CD14-positive monocyte (primary cell): Measurements from ENCODE around the gene ASS1. TPM values are rescaled to one million over a fixed set of nuclear protein-coding genes. Genes with fewer than 3 reads are reported as not detected.
A peak's percentile ranks its signal among the peaks of the same experiment; 100 is the strongest.

Source experiments
- DNase-seq, 3 donors: peaks; one replicate each; pipeline ENCODE4 v3.0.0-alpha.2; 2011 to 2022
- H2AFZ ChIP-seq: 2 replicates; pipeline ENCODE4 v1.6.0; 2012; ENCODE audit warnings: mild to moderate bottlenecking, low read depth, low read length, inconsistent platforms; ENCODE audit not compliant: insufficient read depth, poor library complexity, severe bottlenecking
- H3K27ac ChIP-seq, 2 donors: 1 replicate in 1 of 2; 2 replicates in 1 of 2; pipeline ENCODE4 v1.5.1; 2012 to 2013; ENCODE audit warnings: low read length in 2 of 2, control low read depth in 1 of 2, inconsistent platforms in 1 of 2, low read depth in 1 of 2, mild to moderate bottlenecking in 1 of 2
- H3K27me3 ChIP-seq, 2 donors: one replicate each; pipeline versions ENCODE4 v1.6.0 to v1.6.1; 2011 to 2013; ENCODE audit warnings: low read length in 2 of 2; ENCODE audit not compliant: control insufficient read depth in 2 of 2, insufficient read depth in 2 of 2
- H3K36me3 ChIP-seq, 2 donors: replicated peaks in 1 of 2; 1 replicate in 1 of 2; 2 replicates in 1 of 2; pipeline versions ENCODE4 v1.5.1 to v1.6.1; 2012 to 2013; ENCODE audit warnings: low read length in 2 of 2, control low read depth in 1 of 2, inconsistent platforms in 1 of 2, mild to moderate bottlenecking in 1 of 2; ENCODE audit not compliant: insufficient read depth in 2 of 2, control insufficient read depth in 1 of 2
- H3K4me1 ChIP-seq, 2 donors: 1 replicate in 1 of 2; 2 replicates in 1 of 2; pipeline versions ENCODE4 v1.5.1 to v1.6.1; 2012 to 2013; ENCODE audit warnings: low read length in 2 of 2, control low read depth in 1 of 2, inconsistent platforms in 1 of 2, mild to moderate bottlenecking in 1 of 2, moderate library complexity in 1 of 2; ENCODE audit not compliant: insufficient read depth in 2 of 2, control insufficient read depth in 1 of 2
- H3K4me2 ChIP-seq: replicated peaks from 2 replicates; pipeline ENCODE3; 2012; ENCODE audit warnings: low read length, moderate library complexity, mild to moderate bottlenecking; ENCODE audit not compliant: poor library complexity, severe bottlenecking; ENCODE audit errors: extremely low read depth
- H3K4me3 ChIP-seq, 3 experiments: fragments of 200-600 bp in 1 of 3; sonication (generic) in 1 of 3; replicated peaks in 1 of 3; 1 replicate in 2 of 3; 2 replicates in 1 of 3; pipeline ENCODE4 v1.5.1; 2011 to 2013; ENCODE audit warnings: low read length in 3 of 3, mild to moderate bottlenecking in 3 of 3, control low read depth in 2 of 3, low read depth in 2 of 3, inconsistent platforms in 1 of 3, moderate library complexity in 1 of 3
- H3K79me2 ChIP-seq: 2 replicates; pipeline ENCODE4 v1.6.0; 2012; ENCODE audit warnings: mild to moderate bottlenecking, control low read depth, inconsistent platforms, low read length, moderate library complexity; ENCODE audit not compliant: insufficient read depth
- H3K9ac ChIP-seq: 2 replicates; pipeline ENCODE4 v1.6.0; 2017; ENCODE audit warnings: low read length, mild to moderate bottlenecking; ENCODE audit not compliant: insufficient read depth, poor library complexity, severe bottlenecking
- H3K9me3 ChIP-seq, 2 donors: replicated peaks in 1 of 2; 1 replicate in 1 of 2; 2 replicates in 1 of 2; pipeline versions ENCODE4 v1.5.1 to v1.6.1; 2012 to 2013; ENCODE audit warnings: low read length in 2 of 2, control low read depth in 1 of 2; ENCODE audit not compliant: control insufficient read depth in 1 of 2, insufficient read depth in 1 of 2
- H4K20me1 ChIP-seq: 2 replicates; pipeline ENCODE4 v1.6.0; 2012; ENCODE audit warnings: mild to moderate bottlenecking, low read length, control low read depth, moderate library complexity; ENCODE audit not compliant: insufficient read depth
- H3K27ac Mint-ChIP-seq, 7 donors: one replicate each; pipeline ENCODE4 v1.8.0; 2020; ENCODE audit warnings: mild to moderate bottlenecking in 7 of 7, mixed read lengths in 7 of 7, moderate library complexity in 6 of 7, inconsistent platforms in 2 of 7
- H3K27me3 Mint-ChIP-seq, 3 donors: one replicate each; pipeline ENCODE4 v1.8.0; 2021 to 2022; ENCODE audit warnings: low read depth in 3 of 3, mild to moderate bottlenecking in 3 of 3, mixed read lengths in 3 of 3, moderate library complexity in 3 of 3, inconsistent platforms in 1 of 3
- H3K36me3 Mint-ChIP-seq, 2 donors: one replicate each; pipeline ENCODE4 v1.8.0; 2020; ENCODE audit warnings: mixed read lengths in 2 of 2, inconsistent platforms in 1 of 2, mild to moderate bottlenecking in 1 of 2
- H3K4me1 Mint-ChIP-seq: one replicate; pipeline ENCODE4 v1.8.0; 2020; ENCODE audit warnings: mild to moderate bottlenecking, mixed read lengths
- H3K4me3 Mint-ChIP-seq, 2 donors: one replicate each; pipeline ENCODE4 v1.8.0; 2020; ENCODE audit warnings: mild to moderate bottlenecking in 2 of 2, mixed read lengths in 2 of 2, moderate library complexity in 1 of 2
- H3K9me3 Mint-ChIP-seq, 7 donors: one replicate each; pipeline ENCODE4 v1.8.0; 2020 to 2022; ENCODE audit warnings: mixed read lengths in 7 of 7, mild to moderate bottlenecking in 6 of 7, moderate library complexity in 6 of 7, inconsistent platforms in 2 of 7
- WGBS: methylation state at CpG from one replicate; pipeline ENCODE4 v1.1.5; 2013; ENCODE audit warnings: missing lambda C conversion rate; ENCODE audit not compliant: insufficient coverage; 5-methylcytosine and 5-hydroxymethylcytosine counted together
- intact Hi-C, 2 donors: fragments of 100-400 bp; cut with micrococcal nuclease; formaldehyde crosslinking; loops; one replicate each; pipeline versions ENCODE4 v1.15.0 to v1.15.1; 2023
- polyA plus RNA-seq, 3 donors: library from polyadenylated mRNA; depleted of rRNA in 1 of 3; unstranded in 2 of 3; stranded (reverse) in 1 of 3; fragments of 300-500 nt in 2 of 3; fragments of >200 nt in 1 of 3; fragmentation: Illumina TruSeq in 2 of 3; gene quantifications; 1 replicate in 2 of 3; 2 replicates in 1 of 3; pipeline ENCODE4 v1.2.3, GENCODE V29; 2012 to 2021
- TF ChIP-seq, protein P1 (sequence below): fragments of 200-600 bp; IDR thresholded peaks from one replicate; pipeline ENCODE4 v1.8.0; 2022; ENCODE audit warnings: antibody characterized with exemption, mild to moderate bottlenecking

ASS1 gene
- polyA plus RNA-seq, 3 donors, result not detected

DNA sequence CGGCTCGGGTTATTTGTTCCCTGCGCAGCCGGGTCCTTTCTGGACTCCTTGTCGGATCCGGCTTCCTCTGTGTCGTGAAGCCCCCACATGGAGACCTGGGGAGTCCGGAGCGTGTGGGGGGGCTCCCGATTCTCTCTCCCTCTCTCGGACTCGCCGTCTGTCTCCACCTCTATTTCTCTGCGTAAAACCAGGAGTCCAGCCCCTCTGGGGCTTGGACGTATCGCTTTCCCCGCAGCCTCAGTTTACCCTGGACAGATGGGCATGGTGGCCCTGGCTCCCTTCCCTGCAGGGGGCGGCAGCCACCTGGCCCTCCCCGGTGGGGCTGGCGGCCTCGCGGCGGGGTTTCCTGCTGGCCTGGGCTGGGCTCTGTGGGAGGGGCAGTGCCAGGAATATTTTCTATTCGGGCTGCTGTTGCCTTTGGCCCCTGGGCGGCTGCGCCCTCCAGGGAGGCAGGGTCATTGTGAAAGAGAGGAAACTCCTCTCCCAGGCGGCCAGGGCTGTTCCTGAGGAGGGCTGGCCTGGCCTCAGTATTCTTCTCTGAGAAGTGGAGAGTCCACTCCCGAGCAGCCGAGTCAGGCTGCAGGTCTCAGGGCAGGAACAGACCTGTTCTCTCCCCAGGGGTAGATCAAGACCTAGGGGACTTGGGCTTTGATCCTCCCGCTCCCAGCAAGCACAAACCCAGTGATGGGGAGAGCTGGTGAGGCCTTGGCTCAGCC, 665 bp downstream of the ASS1 start:
- H3K27me3 Mint-ChIP-seq, result peaks cover 34 to 51% (median 44%) of the 10 kb centered on the region in 3 donors
- peak overlapping the region; percentile 21 for H3K9ac ChIP-seq

GRCh38 chr9:130446101-130446861, 1.5 kb downstream of the ASS1 start:
- no peak for DNase-seq
- H3K27me3 ChIP-seq, result peaks cover 14 to 25% of the 10 kb centered on the region in 2 donors
- peaks cover 25% of the 10 kb centered on the region for H3K4me1 Mint-ChIP-seq
- no peaks in the 10 kb centered on the region for H4K20me1 ChIP-seq
- H3K9me3 ChIP-seq, result peaks cover 3 to 8% of the 10 kb centered on the region in 2 donors
- peaks cover 18 to 35% of the 10 kb centered on the region in 2 donors for H3K4me1 ChIP-seq
- TF ChIP-seq, protein P1, sequence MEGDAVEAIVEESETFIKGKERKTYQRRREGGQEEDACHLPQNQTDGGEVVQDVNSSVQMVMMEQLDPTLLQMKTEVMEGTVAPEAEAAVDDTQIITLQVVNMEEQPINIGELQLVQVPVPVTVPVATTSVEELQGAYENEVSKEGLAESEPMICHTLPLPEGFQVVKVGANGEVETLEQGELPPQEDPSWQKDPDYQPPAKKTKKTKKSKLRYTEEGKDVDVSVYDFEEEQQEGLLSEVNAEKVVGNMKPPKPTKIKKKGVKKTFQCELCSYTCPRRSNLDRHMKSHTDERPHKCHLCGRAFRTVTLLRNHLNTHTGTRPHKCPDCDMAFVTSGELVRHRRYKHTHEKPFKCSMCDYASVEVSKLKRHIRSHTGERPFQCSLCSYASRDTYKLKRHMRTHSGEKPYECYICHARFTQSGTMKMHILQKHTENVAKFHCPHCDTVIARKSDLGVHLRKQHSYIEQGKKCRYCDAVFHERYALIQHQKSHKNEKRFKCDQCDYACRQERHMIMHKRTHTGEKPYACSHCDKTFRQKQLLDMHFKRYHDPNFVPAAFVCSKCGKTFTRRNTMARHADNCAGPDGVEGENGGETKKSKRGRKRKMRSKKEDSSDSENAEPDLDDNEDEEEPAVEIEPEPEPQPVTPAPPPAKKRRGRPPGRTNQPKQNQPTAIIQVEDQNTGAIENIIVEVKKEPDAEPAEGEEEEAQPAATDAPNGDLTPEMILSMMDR, result no peak
- 71% methylated on average over 12 of the region's 16 CpGs for WGBS
- H3K4me2 ChIP-seq, result no peak overlapping the region
- no peaks in the 10 kb centered on the region for H3K36me3 Mint-ChIP-seq
- H3K4me3 Mint-ChIP-seq, result peak overlapping the region in 1 of 2 donors; percentile 74
- intact Hi-C loops, result no loop called here
- no peak overlapping the region for H3K4me3 ChIP-seq
- H3K36me3 ChIP-seq, result no peaks in the 10 kb centered on the region
- peaks cover 39 to 57% (median 48%) of the 10 kb centered on the region in 3 donors for H3K27me3 Mint-ChIP-seq
- H2AFZ ChIP-seq, result no peak overlapping the region
- peaks cover 4 to 15% (median 12%) of the 10 kb centered on the region in 7 donors for H3K9me3 Mint-ChIP-seq
- H3K27ac ChIP-seq, result no peak overlapping the region
- H3K9ac ChIP-seq, result no peak overlapping the region
- H3K79me2 ChIP-seq, result no peaks in the 10 kb centered on the region
- no peak overlapping the region for H3K27ac Mint-ChIP-seq

More for the DNA sequence above, 665 bp downstream of the ASS1 start:
- peaks cover 4 to 22% (median 19%) of the 10 kb centered on the region in 7 donors for H3K9me3 Mint-ChIP-seq
- Histone ChIP-seq H3K4me1 (peaks cover 18 to 35% of the 10 kb centered on the region in 2 donors), H3K36me3 (no peaks in the 10 kb centered on the region), H4K20me1 (no peaks in the 10 kb centered on the region), H3K27ac (no peak overlapping the region), H3K9me3 (peaks cover 9 to 15% of the 10 kb centered on the region in 2 donors), H3K79me2 (no peaks in the 10 kb centered on the region), H2AFZ (peak overlapping the region; percentile 56), H3K4me3 (peak overlapping the region in 2 of 3 experiments; percentile 22 to 59), H3K27me3 (peaks cover 14 to 25% of the 10 kb centered on the region in 2 donors), H3K4me2 (peak overlapping the region; percentile 67)
- WGBS, result 7% methylated on average over 20 of the region's 30 CpGs
- intact Hi-C loops, result no loop called here
- H3K36me3 Mint-ChIP-seq, result no peaks in the 10 kb centered on the region
- peaks cover 25% of the 10 kb centered on the region for H3K4me1 Mint-ChIP-seq
- H3K4me3 Mint-ChIP-seq, result peak overlapping the region; percentile 45 to 76
- no peak for DNase-seq
- H3K27ac Mint-ChIP-seq, result no peak overlapping the region
- TF ChIP-seq, protein P1, result no peak
